Natural killer cell treated with Interleukin-12 subunit alpha and Interleukin-12 subunit beta and Interleukin-15 and Interleukin-18, amount 100 ng/mL, for 72 hours (primary cell): ENCODE results near the gene THAP8. TPM values are rescaled to one million over a fixed set of nuclear protein-coding genes. Genes with fewer than 3 reads are reported as not detected.

Experiments used
- ATAC-seq, 2 donors: fragments of 150-1000 bp; cut with Tn5 transposase in 1 of 2; sonication (Bioruptor Pico), chemical (Tn5 transposase) in 1 of 2; 2 replicates each; pipeline ENCODE4 v1.10.0; 2021
- DNase-seq: peaks from one replicate; pipeline ENCODE4 v3.0.0; 2022; ENCODE audit warnings: low spot score
- H3K27ac Mint-ChIP-seq, 2 donors: 1 replicate in 1 of 2; 2 replicates in 1 of 2; pipeline ENCODE4 v1.8.0; 2022; ENCODE audit warnings: mixed read lengths in 2 of 2, mild to moderate bottlenecking in 1 of 2, moderate library complexity in 1 of 2
- H3K27me3 Mint-ChIP-seq, 2 donors: 1 replicate in 1 of 2; 2 replicates in 1 of 2; pipeline ENCODE4 v1.8.0; 2022; ENCODE audit warnings: mixed read lengths in 2 of 2
- H3K36me3 Mint-ChIP-seq: one replicate; pipeline ENCODE4 v1.8.0; 2022; ENCODE audit warnings: mixed read lengths
- H3K4me1 Mint-ChIP-seq, 2 donors: 1 replicate in 1 of 2; 2 replicates in 1 of 2; pipeline ENCODE4 v1.8.0; 2022; ENCODE audit warnings: low read depth in 2 of 2, mixed read lengths in 2 of 2, mild to moderate bottlenecking in 1 of 2
- H3K4me3 Mint-ChIP-seq: one replicate; pipeline ENCODE4 v1.8.0; 2022; ENCODE audit warnings: mixed read lengths
- H3K9me3 Mint-ChIP-seq: 2 replicates; pipeline ENCODE4 v1.8.0; 2022; ENCODE audit warnings: mixed read lengths
- total RNA-seq, 2 donors: library from RNA; stranded (reverse); gene quantifications; one replicate each; pipeline ENCODE4 v1.2.3, GENCODE V29; 2022

Gene THAP8
- total RNA-seq, 2 donors from 2014 or later = 0.47 to 1.7 TPM

- Mint-ChIP-seq H3K4me1 (peaks cover 9 to 18% of the 10 kb centered on the region in 2 donors), H3K9me3 (no peaks in the 10 kb centered on the region), H3K4me3 (no peak overlapping the region), H3K36me3 (no peaks in the 10 kb centered on the region), H3K27me3 (peaks cover 9 to 11% of the 10 kb centered on the region in 2 donors), H3K27ac (peak overlapping the region in 1 of 2 donors; percentile 68)
- DNase-seq (no peak), ATAC-seq (no peak)
Measured at GRCh38 chr19:35990771-35991730, 63.0 kb downstream of the THAP8 start.

DNA sequence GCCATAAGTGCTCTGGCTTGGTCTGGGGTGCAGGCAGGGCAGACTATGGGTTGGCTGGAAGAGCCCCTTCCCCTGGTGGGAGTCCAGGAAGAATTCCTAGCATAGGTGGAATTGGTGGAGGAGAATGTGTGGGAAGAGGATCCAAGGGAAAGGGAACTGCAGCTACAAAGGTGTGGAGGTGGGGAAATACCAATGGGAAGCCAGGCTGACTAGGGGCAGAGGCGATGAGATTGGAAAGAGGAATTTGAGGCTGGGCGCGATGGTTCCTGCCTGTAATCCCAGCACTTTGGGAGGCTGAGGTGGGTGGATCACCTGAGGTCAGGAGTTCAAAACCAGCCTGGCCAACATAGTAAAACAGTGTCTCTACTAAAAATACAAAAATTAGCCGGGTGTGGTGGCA is 63.9 kb downstream of the THAP8 start:
- no peak for ATAC-seq

GRCh38 chr19:35988824-35989223 is 65.3 kb downstream of the THAP8 start:
- H3K4me1 Mint-ChIP-seq = peaks cover 0 to 7% of the 10 kb centered on the region in 2 donors
- DNase-seq (no peak), ATAC-seq (no peak)
- H3K36me3 Mint-ChIP-seq = no peaks in the 10 kb centered on the region
- H3K4me3 Mint-ChIP-seq = no peak overlapping the region
- no peaks in the 10 kb centered on the region for H3K9me3 Mint-ChIP-seq
- no peak overlapping the region for H3K27ac Mint-ChIP-seq
- H3K27me3 Mint-ChIP-seq = peaks cover 30 to 31% of the 10 kb centered on the region in 2 donors

More for the DNA sequence above, 63.9 kb downstream of the THAP8 start:
- no peaks in the 10 kb centered on the region for H3K9me3 Mint-ChIP-seq
- no peaks in the 10 kb centered on the region for H3K36me3 Mint-ChIP-seq
- DNase-seq = no peak
- peaks cover 18 to 20% of the 10 kb centered on the region in 2 donors for H3K27me3 Mint-ChIP-seq
- no peak overlapping the region for H3K4me3 Mint-ChIP-seq
- H3K4me1 Mint-ChIP-seq = peaks cover 5 to 14% of the 10 kb centered on the region in 2 donors
- peak overlapping the region in 1 of 2 donors; percentile 68 for H3K27ac Mint-ChIP-seq

GRCh38 chr19:35987571-35987896 is 66.6 kb downstream of the THAP8 start:
- Mint-ChIP-seq H3K27ac (no peak overlapping the region), H3K4me1 (peaks cover 0 to 3% of the 10 kb centered on the region in 2 donors), H3K36me3 (no peaks in the 10 kb centered on the region), H3K4me3 (no peak overlapping the region), H3K27me3 (peaks cover 30 to 32% of the 10 kb centered on the region in 2 donors), H3K9me3 (no peaks in the 10 kb centered on the region)
- DNase-seq = no peak
- ATAC-seq = no peak

GRCh38 chr19:35986664-35987570 is 67.2 kb downstream of the THAP8 start:
- peaks cover 0 to 3% of the 10 kb centered on the region in 2 donors for H3K4me1 Mint-ChIP-seq
- peak overlapping the region; percentile 68 for H3K4me3 Mint-ChIP-seq
- no peaks in the 10 kb centered on the region for H3K36me3 Mint-ChIP-seq
- peaks cover 30 to 32% of the 10 kb centered on the region in 2 donors for H3K27me3 Mint-ChIP-seq
- H3K9me3 Mint-ChIP-seq = no peaks in the 10 kb centered on the region
- ATAC-seq = peak; percentile 37 to 46
- DNase-seq = no peak
- H3K27ac Mint-ChIP-seq = no peak overlapping the region

GRCh38 chr19:35986111-35986510 is 68.0 kb downstream of the THAP8 start:
- no peak for ATAC-seq
- Mint-ChIP-seq H3K27me3 (peaks cover 30 to 36% of the 10 kb centered on the region in 2 donors), H3K4me3 (peak overlapping the region; percentile 68), H3K36me3 (no peaks in the 10 kb centered on the region), H3K9me3 (no peaks in the 10 kb centered on the region), H3K27ac (no peak overlapping the region), H3K4me1 (peaks cover 0 to 3% of the 10 kb centered on the region in 2 donors)
- DNase-seq = no peak

Other genes with a start within 250 kb of the THAP8 start
- gene PRODH2, start 241.4 kb downstream of the THAP8 start, total RNA-seq = not detected
- not detected for gene NPHS1, start 201.8 kb downstream of the THAP8 start, total RNA-seq
- 1 to 10 TPM; 1.3 to 2.2 TPM for gene KIRREL2, start 197.4 kb downstream of the THAP8 start, total RNA-seq
- gene APLP1, start 185.7 kb downstream of the THAP8 start, total RNA-seq = 1 to 10 TPM; 1.9 TPM
- 10 to 100 TPM; 54.4 to 68.7 TPM for gene NFKBID, start 153.7 kb downstream of the THAP8 start, total RNA-seq
- 100 to 1,000 TPM; 154 to 228 TPM for gene HCST, start 151.8 kb downstream of the THAP8 start, total RNA-seq
- gene TYROBP, start 146.0 kb downstream of the THAP8 start, total RNA-seq = 100 to 1,000 TPM in 1 of 2 donors, 10 to 100 TPM in 1; 65.3 to 235 TPM
- 10 to 100 TPM in 1 of 2 donors, 1 to 10 TPM in 1; 4.6 to 10.6 TPM for gene LRFN3, start 117.9 kb downstream of the THAP8 start, total RNA-seq
- 10 to 100 TPM; 17.6 to 21.4 TPM for gene SDHAF1, start 59.1 kb downstream of the THAP8 start, total RNA-seq
- 1 to 10 TPM; 3.0 to 4.5 TPM for gene SYNE4, start 45.5 kb downstream of the THAP8 start, total RNA-seq
- 10 to 100 TPM; 64.5 to 68.1 TPM for gene ALKBH6, start 40.1 kb downstream of the THAP8 start, total RNA-seq
- under 1 TPM; 0.76 to 0.78 TPM for gene CLIP3, start 21.4 kb downstream of the THAP8 start, total RNA-seq
- gene WDR62, start 612 bp upstream of the THAP8 start, total RNA-seq = 10 to 100 TPM; 15.0 to 57.1 TPM
- gene OVOL3, start 56.9 kb upstream of the THAP8 start, total RNA-seq = not detected
- gene POLR2I, start 60.6 kb upstream of the THAP8 start, total RNA-seq = 10 to 100 TPM; 40.7 to 42.4 TPM
- gene TBCB, start 61.2 kb upstream of the THAP8 start, total RNA-seq = 100 to 1,000 TPM; 130 to 141 TPM
- gene CAPNS1, start 85.8 kb upstream of the THAP8 start, total RNA-seq = 100 to 1,000 TPM; 175 to 437 TPM
- gene COX7A1, start 98.2 kb upstream of the THAP8 start, total RNA-seq = not detected
- 1 to 10 TPM; 3.2 to 4.3 TPM for gene ZNF565, start 160.4 kb upstream of the THAP8 start, total RNA-seq
- gene ZNF146, start 160.8 kb upstream of the THAP8 start, total RNA-seq = 10 to 100 TPM; 72.4 to 72.8 TPM